HepG2 (cell line): Measurements from ENCODE around the gene ABCG5. TPM values are rescaled to one million over a fixed set of nuclear protein-coding genes. Genes with fewer than 3 reads are reported as not detected.

Source experiments
- CHCHD3 ChIP-seq: sonication (generic); formaldehyde crosslinking; IDR thresholded peaks from 2 replicates; pipeline ENCODE4 v1.8.0; 2022; ENCODE audit warnings: mild to moderate bottlenecking, missing genetic modification reagents, moderate library complexity
- ELF1 ChIP-seq: sonication (generic); formaldehyde crosslinking; IDR thresholded peaks from 2 replicates; pipeline ENCODE4 v1.4.0; 2020; ENCODE audit warnings: missing genetic modification reagents
- NFKBIZ ChIP-seq: IDR thresholded peaks from 2 replicates; pipeline ENCODE4 v1.6.1; 2018; ENCODE audit warnings: missing genetic modification reagents, missing compliant biosample characterization
- RFX5 ChIP-seq: IDR thresholded peaks from 2 replicates; pipeline ENCODE4 v1.6.1; 2011; ENCODE audit warnings: low read depth, low read length, improper control_type of control experiment
- ZNF775 ChIP-seq: sonication (generic); formaldehyde crosslinking; IDR thresholded peaks from 2 replicates; pipeline ENCODE4 v1.4.0; 2020; ENCODE audit warnings: missing genetic modification reagents, mild to moderate bottlenecking, moderate library complexity, borderline replicate concordance
- polyA plus RNA-seq, 8 experiments: library from polyadenylated mRNA; depleted of rRNA in 3 of 8; stranded (reverse) in 7 of 8; unstranded in 1 of 8; fragments of >200 nt; fragmentation: Illumina TruSeq in 4 of 8; extraction: Trizol in 4 of 8; gene quantifications; 2 replicates each; pipeline versions ENCODE4 v1.2.1 to v1.2.3, GENCODE V29; 2011 to 2016; ENCODE audit warnings: low read depth in 4 of 8, missing spikeins in 1 of 8, mixed read lengths in 1 of 8; ENCODE audit not compliant: insufficient read depth in 1 of 8
- total RNA-seq, 5 experiments: library from RNA; depleted of rRNA; stranded (reverse); fragments of >200 nt; fragmentation: Illumina TruSeq; extraction: Trizol; gene quantifications; 2 replicates each; pipeline ENCODE4 v1.2.3, GENCODE V29; 2016; ENCODE audit warnings: low read depth in 1 of 5
- TF ChIP-seq, protein P1 (sequence below): sonication (generic); formaldehyde crosslinking; IDR thresholded peaks from 2 replicates; pipeline ENCODE4 v1.9.0; 2021; ENCODE audit warnings: mild to moderate bottlenecking, missing genetic modification reagents
- TF ChIP-seq, protein P2 (sequence below): sonication (generic); formaldehyde crosslinking; IDR thresholded peaks from 2 replicates; pipeline ENCODE4 v1.5.1; 2020; ENCODE audit warnings: mild to moderate bottlenecking, missing genetic modification reagents, moderate library complexity
- TF ChIP-seq, protein P3 (sequence below): IDR thresholded peaks from 2 replicates; pipeline ENCODE4 v1.6.1; 2016; ENCODE audit warnings: control low read depth
- TF ChIP-seq, protein P4 (sequence below): sonication (generic); formaldehyde crosslinking; IDR thresholded peaks from 2 replicates; pipeline ENCODE4 v1.4.0; 2020; ENCODE audit warnings: missing genetic modification reagents

Gene ABCG5
- total and polyA plus RNA-seq, 2 of the 13 experiments (the other 11 are each of a cell fraction or from before 2014, with no cell fraction given) = 15.1 to 39.0 TPM

DNA sequence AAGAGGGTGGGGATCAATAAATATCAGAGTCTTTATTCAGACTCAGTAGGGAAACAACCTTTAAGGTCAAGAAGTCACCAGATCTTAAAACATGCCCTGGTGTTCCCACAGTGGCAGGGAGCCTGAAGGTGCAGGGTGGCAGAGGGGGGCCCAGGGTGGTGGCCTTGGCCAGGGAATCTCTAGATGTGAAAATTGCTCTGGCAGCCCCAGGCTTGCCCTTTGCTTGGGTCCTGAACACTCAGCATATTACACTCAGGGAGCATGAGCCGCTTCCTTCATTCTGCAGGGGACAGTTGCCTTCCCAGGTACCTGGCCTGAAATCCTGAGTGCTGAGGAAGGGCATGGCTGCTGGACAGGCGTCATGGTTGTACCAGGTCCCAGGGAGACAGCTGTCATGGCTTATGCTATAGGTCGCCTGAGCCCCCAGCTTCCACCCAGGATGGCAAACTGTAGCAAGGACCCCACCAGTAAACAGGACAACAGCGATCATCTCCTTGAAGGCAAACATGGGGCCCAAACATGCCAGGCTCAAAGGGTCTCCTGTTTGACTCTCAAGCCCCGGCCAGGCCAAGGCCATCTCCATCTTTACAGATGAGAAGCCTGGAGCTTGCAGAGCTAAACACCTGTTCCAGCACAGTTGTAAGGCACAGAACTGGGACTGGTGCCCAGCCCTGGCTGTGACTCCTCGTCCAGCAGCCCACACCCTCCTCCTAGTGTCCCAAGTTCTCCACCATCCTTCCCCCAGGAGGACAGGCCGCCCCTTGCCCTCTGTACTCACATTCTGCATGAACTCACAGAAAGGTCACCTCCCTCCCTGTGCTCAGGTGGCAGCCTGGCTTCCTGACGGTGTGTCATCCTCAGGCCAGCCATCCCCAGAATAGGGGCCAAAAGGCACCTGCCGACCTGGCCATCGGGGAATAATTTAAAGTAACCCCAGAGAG is 14.8 kb upstream of the ABCG5 start (continued):
- TF ChIP-seq, protein P1, sequence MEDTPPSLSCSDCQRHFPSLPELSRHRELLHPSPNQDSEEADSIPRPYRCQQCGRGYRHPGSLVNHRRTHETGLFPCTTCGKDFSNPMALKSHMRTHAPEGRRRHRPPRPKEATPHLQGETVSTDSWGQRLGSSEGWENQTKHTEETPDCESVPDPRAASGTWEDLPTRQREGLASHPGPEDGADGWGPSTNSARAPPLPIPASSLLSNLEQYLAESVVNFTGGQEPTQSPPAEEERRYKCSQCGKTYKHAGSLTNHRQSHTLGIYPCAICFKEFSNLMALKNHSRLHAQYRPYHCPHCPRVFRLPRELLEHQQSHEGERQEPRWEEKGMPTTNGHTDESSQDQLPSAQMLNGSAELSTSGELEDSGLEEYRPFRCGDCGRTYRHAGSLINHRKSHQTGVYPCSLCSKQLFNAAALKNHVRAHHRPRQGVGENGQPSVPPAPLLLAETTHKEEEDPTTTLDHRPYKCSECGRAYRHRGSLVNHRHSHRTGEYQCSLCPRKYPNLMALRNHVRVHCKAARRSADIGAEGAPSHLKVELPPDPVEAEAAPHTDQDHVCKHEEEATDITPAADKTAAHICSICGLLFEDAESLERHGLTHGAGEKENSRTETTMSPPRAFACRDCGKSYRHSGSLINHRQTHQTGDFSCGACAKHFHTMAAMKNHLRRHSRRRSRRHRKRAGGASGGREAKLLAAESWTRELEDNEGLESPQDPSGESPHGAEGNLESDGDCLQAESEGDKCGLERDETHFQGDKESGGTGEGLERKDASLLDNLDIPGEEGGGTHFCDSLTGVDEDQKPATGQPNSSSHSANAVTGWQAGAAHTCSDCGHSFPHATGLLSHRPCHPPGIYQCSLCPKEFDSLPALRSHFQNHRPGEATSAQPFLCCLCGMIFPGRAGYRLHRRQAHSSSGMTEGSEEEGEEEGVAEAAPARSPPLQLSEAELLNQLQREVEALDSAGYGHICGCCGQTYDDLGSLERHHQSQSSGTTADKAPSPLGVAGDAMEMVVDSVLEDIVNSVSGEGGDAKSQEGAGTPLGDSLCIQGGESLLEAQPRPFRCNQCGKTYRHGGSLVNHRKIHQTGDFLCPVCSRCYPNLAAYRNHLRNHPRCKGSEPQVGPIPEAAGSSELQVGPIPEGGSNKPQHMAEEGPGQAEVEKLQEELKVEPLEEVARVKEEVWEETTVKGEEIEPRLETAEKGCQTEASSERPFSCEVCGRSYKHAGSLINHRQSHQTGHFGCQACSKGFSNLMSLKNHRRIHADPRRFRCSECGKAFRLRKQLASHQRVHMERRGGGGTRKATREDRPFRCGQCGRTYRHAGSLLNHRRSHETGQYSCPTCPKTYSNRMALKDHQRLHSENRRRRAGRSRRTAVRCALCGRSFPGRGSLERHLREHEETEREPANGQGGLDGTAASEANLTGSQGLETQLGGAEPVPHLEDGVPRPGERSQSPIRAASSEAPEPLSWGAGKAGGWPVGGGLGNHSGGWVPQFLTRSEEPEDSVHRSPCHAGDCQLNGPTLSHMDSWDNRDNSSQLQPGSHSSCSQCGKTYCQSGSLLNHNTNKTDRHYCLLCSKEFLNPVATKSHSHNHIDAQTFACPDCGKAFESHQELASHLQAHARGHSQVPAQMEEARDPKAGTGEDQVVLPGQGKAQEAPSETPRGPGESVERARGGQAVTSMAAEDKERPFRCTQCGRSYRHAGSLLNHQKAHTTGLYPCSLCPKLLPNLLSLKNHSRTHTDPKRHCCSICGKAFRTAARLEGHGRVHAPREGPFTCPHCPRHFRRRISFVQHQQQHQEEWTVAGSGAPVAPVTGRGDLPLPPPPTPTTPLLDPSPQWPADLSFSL (CRISPR knock-in tag) = no peak
- TF ChIP-seq NFKBIZ (CRISPR knock-in tag) (no peak), ZNF775 (CRISPR knock-in tag) (no peak), ELF1 (no peak), RFX5 (no peak), CHCHD3 (CRISPR knock-in tag) (no peak)
- TF ChIP-seq, protein P2, sequence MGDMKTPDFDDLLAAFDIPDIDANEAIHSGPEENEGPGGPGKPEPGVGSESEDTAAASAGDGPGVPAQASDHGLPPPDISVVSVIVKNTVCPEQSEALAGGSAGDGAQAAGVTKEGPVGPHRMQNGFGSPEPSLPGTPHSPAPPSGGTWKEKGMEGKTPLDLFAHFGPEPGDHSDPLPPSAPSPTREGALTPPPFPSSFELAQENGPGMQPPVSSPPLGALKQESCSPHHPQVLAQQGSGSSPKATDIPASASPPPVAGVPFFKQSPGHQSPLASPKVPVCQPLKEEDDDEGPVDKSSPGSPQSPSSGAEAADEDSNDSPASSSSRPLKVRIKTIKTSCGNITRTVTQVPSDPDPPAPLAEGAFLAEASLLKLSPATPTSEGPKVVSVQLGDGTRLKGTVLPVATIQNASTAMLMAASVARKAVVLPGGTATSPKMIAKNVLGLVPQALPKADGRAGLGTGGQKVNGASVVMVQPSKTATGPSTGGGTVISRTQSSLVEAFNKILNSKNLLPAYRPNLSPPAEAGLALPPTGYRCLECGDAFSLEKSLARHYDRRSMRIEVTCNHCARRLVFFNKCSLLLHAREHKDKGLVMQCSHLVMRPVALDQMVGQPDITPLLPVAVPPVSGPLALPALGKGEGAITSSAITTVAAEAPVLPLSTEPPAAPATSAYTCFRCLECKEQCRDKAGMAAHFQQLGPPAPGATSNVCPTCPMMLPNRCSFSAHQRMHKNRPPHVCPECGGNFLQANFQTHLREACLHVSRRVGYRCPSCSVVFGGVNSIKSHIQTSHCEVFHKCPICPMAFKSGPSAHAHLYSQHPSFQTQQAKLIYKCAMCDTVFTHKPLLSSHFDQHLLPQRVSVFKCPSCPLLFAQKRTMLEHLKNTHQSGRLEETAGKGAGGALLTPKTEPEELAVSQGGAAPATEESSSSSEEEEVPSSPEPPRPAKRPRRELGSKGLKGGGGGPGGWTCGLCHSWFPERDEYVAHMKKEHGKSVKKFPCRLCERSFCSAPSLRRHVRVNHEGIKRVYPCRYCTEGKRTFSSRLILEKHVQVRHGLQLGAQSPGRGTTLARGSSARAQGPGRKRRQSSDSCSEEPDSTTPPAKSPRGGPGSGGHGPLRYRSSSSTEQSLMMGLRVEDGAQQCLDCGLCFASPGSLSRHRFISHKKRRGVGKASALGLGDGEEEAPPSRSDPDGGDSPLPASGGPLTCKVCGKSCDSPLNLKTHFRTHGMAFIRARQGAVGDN (CRISPR knock-in tag) = no peak
- TF ChIP-seq, protein P3, sequence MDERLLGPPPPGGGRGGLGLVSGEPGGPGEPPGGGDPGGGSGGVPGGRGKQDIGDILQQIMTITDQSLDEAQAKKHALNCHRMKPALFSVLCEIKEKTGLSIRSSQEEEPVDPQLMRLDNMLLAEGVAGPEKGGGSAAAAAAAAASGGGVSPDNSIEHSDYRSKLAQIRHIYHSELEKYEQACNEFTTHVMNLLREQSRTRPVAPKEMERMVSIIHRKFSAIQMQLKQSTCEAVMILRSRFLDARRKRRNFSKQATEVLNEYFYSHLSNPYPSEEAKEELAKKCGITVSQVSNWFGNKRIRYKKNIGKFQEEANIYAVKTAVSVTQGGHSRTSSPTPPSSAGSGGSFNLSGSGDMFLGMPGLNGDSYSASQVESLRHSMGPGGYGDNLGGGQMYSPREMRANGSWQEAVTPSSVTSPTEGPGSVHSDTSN (CRISPR knock-in tag) = no peak
- TF ChIP-seq, protein P4, sequence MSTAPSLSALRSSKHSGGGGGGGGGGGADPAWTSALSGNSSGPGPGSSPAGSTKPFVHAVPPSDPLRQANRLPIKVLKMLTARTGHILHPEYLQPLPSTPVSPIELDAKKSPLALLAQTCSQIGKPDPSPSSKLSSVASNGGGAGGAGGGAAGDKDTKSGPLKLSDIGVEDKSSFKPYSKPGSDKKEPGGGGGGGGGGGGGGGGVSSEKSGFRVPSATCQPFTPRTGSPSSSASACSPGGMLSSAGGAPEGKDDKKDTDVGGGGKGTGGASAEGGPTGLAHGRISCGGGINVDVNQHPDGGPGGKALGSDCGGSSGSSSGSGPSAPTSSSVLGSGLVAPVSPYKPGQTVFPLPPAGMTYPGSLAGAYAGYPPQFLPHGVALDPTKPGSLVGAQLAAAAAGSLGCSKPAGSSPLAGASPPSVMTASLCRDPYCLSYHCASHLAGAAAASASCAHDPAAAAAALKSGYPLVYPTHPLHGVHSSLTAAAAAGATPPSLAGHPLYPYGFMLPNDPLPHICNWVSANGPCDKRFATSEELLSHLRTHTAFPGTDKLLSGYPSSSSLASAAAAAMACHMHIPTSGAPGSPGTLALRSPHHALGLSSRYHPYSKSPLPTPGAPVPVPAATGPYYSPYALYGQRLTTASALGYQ = no peak
- TF ChIP-seq, all 625 proteins: peak for 0
